Activated CD8-positive, alpha-beta memory T cell treated with anti-CD3 and anti-CD28 coated beads, Interleukin-2, amount 10 ng/mL, durations not matched to agents 7 days and 5 days (primary cell): ENCODE data around the gene CCDC170. TPM values are rescaled to one million over a fixed set of nuclear protein-coding genes. Genes with fewer than 3 reads are reported as not detected.

Experiments
- ATAC-seq: fragments of 150-1000 bp; cut with Tn5 transposase; one replicate; pipeline ENCODE4 v1.10.0; 2021; ENCODE audit warnings: moderate library complexity
- CTCF ChIA-PET: fragments of 350-600 bp; sonication (Branson Sonifier 250); formaldehyde crosslinking; loops from one replicate; lab custom pipeline; 2021; ENCODE audit warnings: antibody characterized with exemption; lab: Charles Lee
- DNase-seq: peaks from one replicate; pipeline ENCODE4 v3.0.0-alpha.2; 2020
- H3K27ac Mint-ChIP-seq: one replicate; pipeline ENCODE4 v1.8.0; 2021; ENCODE audit warnings: mild to moderate bottlenecking, mixed read lengths
- H3K27me3 Mint-ChIP-seq: one replicate; pipeline ENCODE4 v1.8.0; 2021; ENCODE audit warnings: mixed read lengths
- H3K36me3 Mint-ChIP-seq: one replicate; pipeline ENCODE4 v1.8.0; 2021; ENCODE audit warnings: mild to moderate bottlenecking, mixed read lengths
- H3K4me1 Mint-ChIP-seq: one replicate; pipeline ENCODE4 v1.8.0; 2021; ENCODE audit warnings: mixed read lengths
- H3K4me3 Mint-ChIP-seq: one replicate; pipeline ENCODE4 v1.8.0; 2021; ENCODE audit warnings: mild to moderate bottlenecking, moderate library complexity, mixed read lengths
- H3K9me3 Mint-ChIP-seq: one replicate; pipeline ENCODE4 v1.8.0; 2022; ENCODE audit warnings: low read depth, mixed read lengths
- total RNA-seq, 2 experiments: library from RNA; stranded (reverse); gene quantifications; one replicate each; pipeline ENCODE4 v1.2.3, GENCODE V29; 2021

The CCDC170 gene
- total RNA-seq, 2 experiments from 2014 or later = not detected

- H3K27me3 Mint-ChIP-seq = peaks cover 7% of the 10 kb centered on the region
- CTCF ChIA-PET = no interaction called here
- H3K9me3 Mint-ChIP-seq = peaks cover 2% of the 10 kb centered on the region
- H3K4me1 Mint-ChIP-seq = no peaks in the 10 kb centered on the region
- no peak overlapping the region for H3K4me3 Mint-ChIP-seq
- H3K27ac Mint-ChIP-seq = no peak overlapping the region
- ATAC-seq (no peak), DNase-seq (no peak)
- no peaks in the 10 kb centered on the region for H3K36me3 Mint-ChIP-seq
These were observed 145.9 kb downstream of the CCDC170 start for GRCh38 chr6:151639750-151640149.

DNA sequence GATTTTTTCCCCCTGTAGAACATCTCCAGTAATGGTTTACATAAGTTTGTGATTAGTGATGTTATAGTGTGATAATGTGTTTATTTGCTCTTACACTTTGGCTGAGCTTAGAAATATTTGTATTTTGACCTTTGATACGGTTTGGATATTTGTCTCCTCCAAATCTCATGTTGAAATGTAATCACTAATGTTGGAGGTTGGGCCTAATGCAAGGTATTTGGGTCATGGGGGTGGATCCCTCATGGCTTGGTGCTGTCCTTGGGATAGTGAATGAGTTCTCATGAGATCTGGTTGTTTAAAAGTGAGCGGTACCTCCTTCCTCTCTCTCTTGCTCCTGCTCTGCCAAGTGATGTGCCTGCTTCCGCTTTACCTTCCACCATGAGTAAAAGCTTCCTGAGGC, 147.2 kb downstream of the CCDC170 start:
- H3K27ac Mint-ChIP-seq = no peak overlapping the region
- no peaks in the 10 kb centered on the region for H3K36me3 Mint-ChIP-seq
- H3K4me1 Mint-ChIP-seq = no peaks in the 10 kb centered on the region
- peaks cover 2% of the 10 kb centered on the region for H3K9me3 Mint-ChIP-seq
- no peak overlapping the region for H3K4me3 Mint-ChIP-seq
- ATAC-seq (no peak), DNase-seq (no peak)
- CTCF ChIA-PET = no interaction called here
- peaks cover 10% of the 10 kb centered on the region for H3K27me3 Mint-ChIP-seq

DNA sequence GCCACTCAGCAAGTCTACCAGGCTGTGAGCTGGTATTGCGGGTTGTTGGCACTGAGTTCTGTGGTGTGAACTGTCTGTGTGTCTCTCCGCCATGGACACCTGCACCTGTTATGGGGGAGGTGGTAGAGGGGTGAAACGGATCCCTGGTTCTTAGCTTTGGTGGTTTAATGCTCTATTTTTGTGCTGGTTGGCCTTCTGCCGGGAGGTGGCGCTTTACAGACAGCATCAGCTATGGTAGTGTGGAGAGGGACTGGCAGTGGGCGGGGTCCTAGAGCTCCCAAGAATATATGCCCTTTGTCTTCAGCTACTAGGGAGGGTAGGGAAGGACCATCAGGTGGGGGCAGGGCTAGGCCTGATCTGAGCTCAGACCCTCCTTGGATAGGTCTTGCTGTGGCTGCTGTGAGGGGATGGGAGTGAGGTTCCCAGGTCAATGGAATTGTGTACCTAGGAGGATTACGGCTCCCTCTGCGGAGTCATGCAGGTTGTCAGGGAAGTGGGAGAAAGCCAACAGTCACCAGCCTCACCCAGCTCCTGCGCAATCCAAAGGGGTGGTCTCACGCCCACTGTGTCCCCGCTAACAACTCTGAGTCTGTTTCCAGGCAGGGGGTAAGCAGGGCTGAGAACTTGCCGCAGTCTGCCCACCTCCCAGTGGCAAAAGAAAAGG, 154.3 kb downstream of the CCDC170 start:
- no peak overlapping the region for H3K27ac Mint-ChIP-seq
- no peaks in the 10 kb centered on the region for H3K36me3 Mint-ChIP-seq
- H3K4me1 Mint-ChIP-seq = no peaks in the 10 kb centered on the region
- H3K27me3 Mint-ChIP-seq = peaks cover 13% of the 10 kb centered on the region
- ATAC-seq (no peak), DNase-seq (no peak)
- no peaks in the 10 kb centered on the region for H3K9me3 Mint-ChIP-seq
- no peak overlapping the region for H3K4me3 Mint-ChIP-seq
- CTCF ChIA-PET = no interaction called here

DNA sequence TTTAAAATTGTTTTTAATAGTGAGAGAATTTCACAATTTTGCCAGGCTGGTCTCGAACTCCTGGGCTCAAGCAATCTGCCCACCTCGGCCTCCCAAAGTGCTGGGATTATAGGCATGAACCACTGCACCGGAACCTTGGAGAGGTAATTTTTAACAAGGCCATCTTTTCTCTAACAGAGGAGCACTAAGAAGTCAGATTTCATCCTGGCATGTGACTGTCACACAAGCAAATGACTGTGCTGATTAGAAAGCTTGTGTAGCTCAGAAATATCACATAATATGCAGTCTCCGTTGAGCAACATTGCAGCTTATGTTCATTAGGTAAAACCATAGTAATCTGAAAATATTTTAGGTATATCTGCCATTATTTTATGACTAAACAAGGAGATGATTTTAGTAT, 156.0 kb downstream of the CCDC170 start:
- Mint-ChIP-seq H3K4me3 (no peak overlapping the region), H3K4me1 (no peaks in the 10 kb centered on the region), H3K9me3 (peaks cover 4% of the 10 kb centered on the region), H3K27ac (no peak overlapping the region), H3K27me3 (peaks cover 16% of the 10 kb centered on the region), H3K36me3 (no peaks in the 10 kb centered on the region)
- CTCF ChIA-PET = no interaction called here
- ATAC-seq = no peak
- DNase-seq = no peak

- Mint-ChIP-seq H3K27ac (no peak overlapping the region), H3K9me3 (peaks cover 6% of the 10 kb centered on the region), H3K4me3 (no peak overlapping the region), H3K4me1 (no peaks in the 10 kb centered on the region), H3K27me3 (peaks cover 10% of the 10 kb centered on the region), H3K36me3 (no peaks in the 10 kb centered on the region)
- ATAC-seq = no peak
- no peak for DNase-seq
- CTCF ChIA-PET = interaction anchor here (0.7 kb wide), 2 partner anchors 309 to 1147 kb away, joined by 3 to 4 read pairs; no protein-coding TSS in a partner anchor
These were observed 157.8 kb downstream of the CCDC170 start for GRCh38 chr6:151651639-151652038.

DNA sequence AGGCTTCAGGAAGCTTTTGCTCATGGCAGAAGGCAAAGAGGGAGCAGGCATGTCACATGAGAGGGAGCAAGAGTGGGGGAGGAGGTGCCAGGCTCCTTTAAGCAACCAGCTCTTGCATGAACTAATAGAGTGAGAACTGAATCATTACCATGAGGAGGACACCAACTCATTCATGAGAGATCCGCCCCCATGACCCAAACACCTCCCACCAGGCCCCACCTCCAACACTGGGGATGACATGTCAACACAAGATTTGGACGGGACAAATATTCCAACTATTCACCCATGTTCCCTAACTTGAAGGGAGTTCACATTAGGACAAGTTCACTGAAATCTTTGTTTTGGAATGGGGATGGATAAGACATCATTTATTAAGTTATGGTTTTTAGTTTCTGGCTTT, 158.5 kb downstream of the CCDC170 start:
- Mint-ChIP-seq H3K27me3 (peaks cover 10% of the 10 kb centered on the region), H3K4me3 (no peak overlapping the region), H3K36me3 (no peaks in the 10 kb centered on the region), H3K4me1 (no peaks in the 10 kb centered on the region), H3K27ac (no peak overlapping the region), H3K9me3 (peaks cover 6% of the 10 kb centered on the region)
- CTCF ChIA-PET = interaction anchor here (0.7 kb wide), 2 partner anchors 309 to 1147 kb away, joined by 3 to 4 read pairs; no protein-coding TSS in a partner anchor
- no peak for ATAC-seq
- DNase-seq = no peak

GRCh38 chr6:151655099-151655498, 161.3 kb downstream of the CCDC170 start:
- H3K9me3 Mint-ChIP-seq = peaks cover 6% of the 10 kb centered on the region
- CTCF ChIA-PET = no interaction called here
- no peaks in the 10 kb centered on the region for H3K4me1 Mint-ChIP-seq
- peaks cover 12% of the 10 kb centered on the region for H3K27me3 Mint-ChIP-seq
- no peak overlapping the region for H3K27ac Mint-ChIP-seq
- H3K36me3 Mint-ChIP-seq = no peaks in the 10 kb centered on the region
- ATAC-seq (no peak), DNase-seq (no peak)
- H3K4me3 Mint-ChIP-seq = no peak overlapping the region

DNA sequence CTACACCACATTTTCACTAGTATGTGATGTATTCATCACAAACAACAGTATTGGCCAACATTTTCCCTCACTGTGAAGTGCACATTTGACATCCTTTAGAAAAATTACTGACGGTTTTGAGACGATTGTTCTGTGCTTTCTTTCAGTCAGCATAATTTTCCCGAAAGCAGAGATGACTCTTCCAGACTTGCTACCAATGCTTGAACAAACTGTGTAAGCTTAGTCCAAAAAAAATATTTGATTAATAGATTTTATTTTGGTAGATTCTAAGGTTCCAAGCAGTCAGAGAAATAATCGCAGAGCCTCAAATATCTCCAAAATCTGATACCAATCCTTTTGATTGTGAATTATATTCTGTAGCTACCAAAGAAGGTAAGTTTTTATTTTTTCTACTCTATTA, 162.6 kb downstream of the CCDC170 start:
- Mint-ChIP-seq H3K4me3 (no peak overlapping the region), H3K27ac (no peak overlapping the region), H3K9me3 (peaks cover 6% of the 10 kb centered on the region), H3K4me1 (no peaks in the 10 kb centered on the region), H3K36me3 (no peaks in the 10 kb centered on the region), H3K27me3 (peaks cover 15% of the 10 kb centered on the region)
- ATAC-seq (no peak), DNase-seq (no peak)
- CTCF ChIA-PET = no interaction called here

- Mint-ChIP-seq H3K4me3 (no peak overlapping the region), H3K4me1 (no peaks in the 10 kb centered on the region), H3K27ac (no peak overlapping the region), H3K27me3 (peaks cover 17% of the 10 kb centered on the region), H3K36me3 (no peaks in the 10 kb centered on the region), H3K9me3 (peaks cover 6% of the 10 kb centered on the region)
- ATAC-seq (no peak), DNase-seq (no peak)
- CTCF ChIA-PET = no interaction called here
These were observed 164.3 kb downstream of the CCDC170 start for GRCh38 chr6:151658091-151658490.

GRCh38 chr6:151659212-151659611, 165.4 kb downstream of the CCDC170 start:
- H3K27ac Mint-ChIP-seq = no peak overlapping the region
- DNase-seq (no peak), ATAC-seq (no peak)
- H3K27me3 Mint-ChIP-seq = peaks cover 24% of the 10 kb centered on the region
- CTCF ChIA-PET = no interaction called here
- H3K4me1 Mint-ChIP-seq = no peaks in the 10 kb centered on the region
- no peak overlapping the region for H3K4me3 Mint-ChIP-seq
- H3K9me3 Mint-ChIP-seq = peaks cover 6% of the 10 kb centered on the region
- no peaks in the 10 kb centered on the region for H3K36me3 Mint-ChIP-seq

- Mint-ChIP-seq H3K36me3 (no peaks in the 10 kb centered on the region), H3K9me3 (no peaks in the 10 kb centered on the region), H3K4me3 (no peak overlapping the region), H3K4me1 (no peaks in the 10 kb centered on the region), H3K27ac (no peak overlapping the region), H3K27me3 (peaks cover 30% of the 10 kb centered on the region)
- ATAC-seq (no peak), DNase-seq (no peak)
- CTCF ChIA-PET = no interaction called here
These were observed 167.7 kb downstream of the CCDC170 start for GRCh38 chr6:151661509-151661908.

DNA sequence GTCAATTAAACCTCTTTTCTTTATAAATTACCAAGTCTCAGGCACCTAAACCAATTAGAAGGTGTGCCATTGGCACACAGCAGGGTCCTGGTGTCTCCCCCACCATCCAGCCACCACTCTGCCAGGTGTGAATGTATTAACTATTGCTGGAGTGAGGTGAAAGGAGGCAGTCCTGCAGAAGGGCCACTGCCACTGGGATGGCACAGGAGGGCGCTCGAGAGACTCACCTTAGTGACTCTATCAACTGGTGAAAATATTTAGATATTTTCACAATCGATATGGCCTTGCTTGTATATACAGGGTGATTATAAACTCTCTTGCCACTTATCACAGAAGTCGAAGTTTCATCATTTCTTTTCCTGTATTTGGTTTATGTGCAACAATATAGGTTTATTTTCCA, 168.1 kb downstream of the CCDC170 start:
- H3K27ac Mint-ChIP-seq = no peak overlapping the region
- H3K9me3 Mint-ChIP-seq = no peaks in the 10 kb centered on the region
- no peaks in the 10 kb centered on the region for H3K4me1 Mint-ChIP-seq
- ATAC-seq = no peak
- peaks cover 27% of the 10 kb centered on the region for H3K27me3 Mint-ChIP-seq
- H3K36me3 Mint-ChIP-seq = no peaks in the 10 kb centered on the region
- no peak for DNase-seq
- CTCF ChIA-PET = no interaction called here
- H3K4me3 Mint-ChIP-seq = no peak overlapping the region

GRCh38 chr6:151663559-151663958, 169.7 kb downstream of the CCDC170 start:
- no peak for DNase-seq

DNA sequence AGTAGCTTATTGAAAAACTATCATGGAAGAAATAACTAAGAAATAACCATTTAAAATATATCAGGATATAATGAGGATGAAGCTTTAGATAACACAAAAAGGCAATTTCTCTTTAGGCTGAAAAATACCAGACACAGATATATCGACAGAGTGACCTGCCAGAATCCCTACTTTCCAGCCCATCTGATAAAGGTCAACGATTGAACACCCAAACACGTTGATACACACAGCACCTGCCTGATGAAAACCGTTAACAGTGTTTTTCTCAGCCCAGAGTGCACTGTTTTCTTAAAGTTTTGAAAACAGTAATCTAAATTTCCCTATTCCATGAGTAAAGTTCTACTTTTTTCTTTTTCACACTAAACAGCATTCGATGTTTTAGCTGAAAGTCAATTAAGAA, 170.6 kb downstream of the CCDC170 start:
- CTCF ChIA-PET = interaction anchor here (2.4 kb wide), 1 partner anchor 12 kb away, joined by 9 read pairs; no protein-coding TSS in a partner anchor
- H3K36me3 Mint-ChIP-seq = no peaks in the 10 kb centered on the region
- H3K9me3 Mint-ChIP-seq = no peaks in the 10 kb centered on the region
- no peak overlapping the region for H3K4me3 Mint-ChIP-seq
- DNase-seq (no peak), ATAC-seq (no peak)
- peaks cover 24% of the 10 kb centered on the region for H3K27me3 Mint-ChIP-seq
- no peak overlapping the region for H3K27ac Mint-ChIP-seq
- H3K4me1 Mint-ChIP-seq = no peaks in the 10 kb centered on the region

More at GRCh38 chr6:151663559-151663958, 169.7 kb downstream of the CCDC170 start:
- H3K27ac Mint-ChIP-seq = no peak overlapping the region
- H3K27me3 Mint-ChIP-seq = peaks cover 24% of the 10 kb centered on the region
- no peak for ATAC-seq
- no peaks in the 10 kb centered on the region for H3K4me1 Mint-ChIP-seq
- no peaks in the 10 kb centered on the region for H3K36me3 Mint-ChIP-seq
- H3K9me3 Mint-ChIP-seq = no peaks in the 10 kb centered on the region
- CTCF ChIA-PET = interaction anchor here (2.4 kb wide), 1 partner anchor 12 kb away, joined by 9 read pairs; no protein-coding TSS in a partner anchor
- no peak overlapping the region for H3K4me3 Mint-ChIP-seq
